HG02981 (cell line): Measurements from ENCODE around the gene DOCK4.
"Not testable (repeated sequence)": the region's sequence is repeated elsewhere in the genome, so short reads cannot be mapped to it uniquely, and the experiment has no call there.

Source experiments
- ATAC-seq: cut with Tn5 transposase; IDR thresholded peaks from one replicate; pipeline ENCODE4 v1.9.1; 2021; ENCODE audit warnings: mild to moderate bottlenecking, moderate library complexity; ENCODE audit not compliant: unreplicated experiment

Gene DOCK4

GRCh38 chr7:112137141-112138101, 68.8 kb downstream of the DOCK4 start:
- no peak for ATAC-seq

DNA sequence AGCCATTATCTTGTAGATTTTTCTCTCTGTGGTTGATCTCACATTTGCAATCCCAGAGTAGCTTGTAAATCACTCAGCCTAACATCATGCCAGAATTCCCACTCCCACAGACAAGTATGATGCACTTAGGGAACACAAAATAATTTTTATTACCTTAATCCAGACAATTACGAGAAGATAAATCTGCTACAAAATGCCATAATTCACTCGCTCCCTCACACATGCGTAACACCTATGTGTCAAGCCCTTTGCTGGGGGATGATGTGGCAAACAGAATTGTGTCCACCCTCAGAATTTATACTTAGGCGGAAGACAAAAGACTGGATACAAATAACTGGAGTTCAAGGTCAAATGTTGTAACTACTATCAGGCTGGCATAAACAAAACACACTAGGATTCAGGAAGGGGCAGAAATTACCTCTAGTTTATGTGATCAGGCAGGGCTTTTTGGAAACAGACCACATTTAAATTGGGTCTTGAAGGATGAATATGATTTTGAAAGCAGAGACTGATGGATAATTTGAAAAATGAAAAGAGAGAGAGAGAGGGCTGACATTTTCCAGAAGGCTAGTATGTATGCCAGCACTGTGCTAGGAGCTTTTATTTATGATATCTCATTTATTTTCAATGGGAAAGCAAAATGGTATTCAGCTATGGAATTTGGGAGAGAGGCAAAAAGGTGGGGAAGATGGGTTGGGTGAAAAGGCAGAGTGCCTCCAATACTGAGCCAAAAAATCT, 69.8 kb downstream of the DOCK4 start:
- ATAC-seq, result no peak

GRCh38 chr7:112135815-112136214, 70.4 kb downstream of the DOCK4 start:
- no peak for ATAC-seq

DNA sequence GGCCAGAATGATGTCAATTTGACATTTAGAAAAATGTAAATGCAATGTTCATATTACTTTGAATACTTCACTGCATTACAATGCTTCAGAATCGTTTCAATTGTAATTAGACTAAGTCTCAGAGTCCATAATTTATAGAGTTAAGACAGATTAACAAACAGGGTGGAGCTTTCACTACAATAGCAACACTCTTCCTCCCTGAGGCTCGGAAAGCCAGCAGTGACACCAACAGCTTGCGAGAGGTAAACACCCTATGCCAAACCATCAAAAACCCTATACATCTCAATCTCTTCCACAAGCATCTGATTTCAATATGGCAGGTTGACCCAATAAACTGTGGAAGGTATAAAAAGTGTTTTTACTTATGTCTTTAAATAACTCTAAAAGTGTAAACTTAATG, 72.2 kb downstream of the DOCK4 start:
- ATAC-seq, result no peak

DNA sequence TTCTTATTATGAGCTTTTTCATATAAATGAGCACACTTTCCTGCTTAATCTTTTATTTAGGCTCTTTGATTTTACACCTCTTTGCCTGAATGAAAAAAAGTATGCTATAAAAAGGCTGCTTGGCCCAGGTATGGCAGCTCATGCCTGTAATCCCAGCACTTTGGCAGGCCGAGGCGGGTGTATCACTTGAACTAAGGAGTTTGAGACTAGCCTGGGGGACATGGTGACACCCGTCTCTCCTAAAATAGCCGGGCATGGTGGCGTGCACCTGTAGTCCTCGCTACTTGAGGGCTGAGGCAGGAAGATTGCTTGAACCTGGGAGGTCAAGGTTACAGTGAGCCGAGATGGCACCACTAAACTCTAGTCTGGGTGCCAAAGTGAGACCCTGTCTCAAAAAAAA, 72.9 kb downstream of the DOCK4 start:
- ATAC-seq, result no peak

- no peak for ATAC-seq
These were observed 74.0 kb downstream of the DOCK4 start for GRCh38 chr7:112132051-112132694.

DNA sequence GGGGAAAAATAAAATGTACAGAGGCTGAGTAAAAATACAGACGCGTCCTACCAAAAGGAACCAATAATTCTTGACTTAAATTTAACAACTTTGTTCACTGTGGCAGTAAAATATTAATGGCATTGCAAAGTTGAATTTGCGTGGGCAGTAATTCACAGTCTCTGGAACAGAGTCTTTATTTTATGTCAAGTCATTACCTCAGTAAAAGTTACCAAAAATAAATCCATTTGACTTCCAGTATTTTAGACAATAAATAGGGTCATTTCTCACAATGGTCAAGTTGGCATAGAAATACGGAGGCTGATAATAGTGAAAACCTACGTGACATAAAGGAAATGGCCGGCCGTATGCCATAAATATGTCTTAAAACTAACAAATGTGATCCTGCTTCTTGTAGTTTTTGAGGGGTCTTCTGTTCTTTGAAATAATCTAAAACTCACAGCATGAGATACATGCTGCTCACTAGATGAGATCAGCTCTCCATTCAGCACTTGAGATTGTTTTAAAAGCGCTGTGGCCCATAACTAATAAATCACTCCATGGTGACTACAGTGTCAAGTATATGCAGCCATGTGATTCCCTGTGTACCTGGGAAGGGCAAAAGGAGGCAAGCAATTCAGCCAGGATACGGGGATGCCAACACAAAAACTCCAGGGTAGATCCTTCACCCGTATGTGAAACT, 75.3 kb downstream of the DOCK4 start:
- no peak for ATAC-seq

DNA sequence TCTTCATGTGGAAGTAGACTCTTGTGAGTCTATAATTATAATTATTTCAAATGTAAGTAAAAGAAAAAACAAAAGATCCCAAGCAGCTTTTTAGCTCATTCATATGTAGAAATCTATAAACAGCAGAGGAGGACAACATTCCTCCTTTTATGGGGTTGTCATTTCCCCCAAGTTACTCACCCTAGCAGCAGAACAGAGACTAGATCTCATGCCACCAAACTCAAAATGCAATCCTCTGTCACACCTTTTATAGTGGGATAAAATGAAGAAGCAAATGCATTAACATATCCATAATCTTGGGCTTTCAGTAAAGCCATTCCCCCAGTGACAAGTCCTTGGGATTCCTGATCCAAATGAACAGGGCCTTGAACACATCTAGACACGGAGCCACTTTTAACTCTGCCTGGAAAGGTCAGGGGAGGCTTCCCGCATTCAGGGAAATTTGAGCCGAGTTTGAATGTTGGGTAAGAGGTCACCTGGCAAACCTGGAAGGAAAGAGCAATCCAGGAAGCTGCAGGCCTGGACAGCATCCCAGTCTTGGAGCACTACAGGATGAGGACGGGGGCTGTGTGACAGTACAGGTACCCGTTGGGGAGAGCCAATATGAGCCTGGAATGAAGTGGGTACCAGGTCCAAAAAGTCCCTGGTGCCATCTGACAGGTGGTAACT, 76.4 kb downstream of the DOCK4 start:
- ATAC-seq, result no peak

DNA sequence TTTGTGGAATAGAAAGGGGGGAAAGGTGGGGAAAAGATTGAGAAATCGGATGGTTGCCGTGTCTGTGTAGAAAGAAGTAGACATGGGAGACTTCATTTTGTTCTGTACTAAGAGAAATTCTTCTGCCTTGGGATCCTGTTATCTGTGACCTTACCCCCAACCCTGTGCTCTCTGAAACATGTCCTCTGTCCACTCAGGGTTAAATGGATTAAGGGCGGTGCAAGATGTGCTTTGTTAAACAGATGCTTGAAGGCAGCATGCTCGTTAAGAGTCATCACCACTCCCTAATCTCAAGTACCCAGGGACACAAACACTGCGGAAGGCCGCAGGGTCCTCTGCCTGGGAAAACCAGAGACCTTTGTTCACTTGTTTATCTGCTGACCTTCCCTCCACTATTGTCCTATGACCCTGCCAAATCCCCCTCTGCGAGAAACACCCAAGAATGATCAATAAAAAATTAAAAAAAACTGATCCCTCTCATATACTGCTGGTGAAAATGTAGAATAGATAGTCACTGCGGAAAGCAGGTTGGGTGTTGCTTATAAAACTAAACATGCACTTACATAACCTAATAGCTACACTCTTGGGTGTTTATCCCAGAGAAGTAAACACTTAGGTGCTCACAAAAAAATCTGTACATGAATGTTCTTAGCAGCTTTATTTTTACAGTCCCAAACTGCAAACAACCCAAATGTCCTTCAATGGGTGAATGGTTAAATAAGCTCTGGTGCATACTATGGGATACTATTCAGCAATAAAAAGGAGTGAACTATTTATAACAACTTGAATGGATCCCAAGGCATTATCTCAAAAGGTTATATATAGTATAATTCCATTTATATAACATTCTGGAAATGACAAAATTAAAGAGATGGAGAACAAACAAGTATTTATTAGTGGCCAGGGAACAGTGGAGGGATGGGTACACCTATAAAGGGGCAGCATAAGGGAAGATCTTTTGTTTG, 77.5 kb downstream of the DOCK4 start:
- ATAC-seq, result not testable (repeated sequence)

DNA sequence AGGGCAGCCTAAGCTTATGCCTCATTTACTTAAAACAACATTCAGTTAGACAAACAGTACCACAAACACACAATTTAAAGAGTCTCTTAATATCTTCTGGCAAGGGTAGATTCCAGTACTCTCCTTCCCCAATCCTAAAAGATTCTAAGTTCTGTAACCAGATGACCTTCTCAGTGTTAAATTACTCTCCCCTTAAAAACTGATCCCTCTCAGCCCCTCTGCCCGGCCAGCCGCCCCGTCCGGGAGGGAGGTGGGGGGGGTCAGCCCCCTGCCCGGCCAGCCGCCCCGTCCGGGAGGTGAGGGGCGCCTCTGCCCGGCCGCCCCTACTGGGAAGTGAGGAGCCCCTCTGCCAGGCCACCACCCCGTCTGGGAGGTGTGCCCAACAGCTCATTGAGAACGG, 78.2 kb downstream of the DOCK4 start:
- ATAC-seq, result not testable (repeated sequence)

- ATAC-seq, result no peak
These were observed 80.9 kb downstream of the DOCK4 start for GRCh38 chr7:112125250-112125649.

DNA sequence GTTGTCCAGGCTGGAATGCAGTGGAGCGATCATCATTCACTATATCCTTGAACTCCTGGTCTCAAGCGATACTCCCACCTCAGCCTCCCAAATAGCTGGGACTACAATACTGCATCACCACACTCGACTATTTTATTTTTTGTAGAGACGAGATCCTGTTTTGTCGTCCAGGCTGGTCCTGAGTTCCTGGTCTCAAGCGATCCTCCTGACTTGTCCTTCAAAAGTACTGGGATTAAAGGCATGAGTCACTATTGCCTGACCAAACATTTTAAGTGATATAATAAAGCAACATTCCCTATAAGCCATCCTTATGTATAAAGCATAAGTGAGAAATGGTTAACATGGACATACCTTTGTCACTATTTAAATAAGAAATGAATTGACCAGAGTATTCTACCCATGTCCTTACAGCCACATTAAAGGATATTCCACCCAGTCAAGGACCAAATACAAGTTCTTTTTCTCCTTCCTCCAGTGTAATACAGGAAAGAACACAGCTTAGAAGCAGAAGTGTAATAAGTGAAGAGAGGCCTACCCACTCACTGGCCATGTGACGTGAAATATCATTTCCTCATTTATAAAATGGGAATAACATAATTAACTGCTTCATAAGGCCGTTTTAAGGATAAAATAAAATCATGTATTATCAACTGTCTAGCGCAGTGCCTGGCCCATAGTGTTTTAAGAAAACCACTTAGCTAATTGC, 82.0 kb downstream of the DOCK4 start:
- no peak for ATAC-seq

GRCh38 chr7:112122798-112123197, 83.4 kb downstream of the DOCK4 start:
- no peak for ATAC-seq

- ATAC-seq, result peak; percentile 68
These were observed 84.1 kb downstream of the DOCK4 start for GRCh38 chr7:112122144-112122543.

GRCh38 chr7:112121318-112121717, 84.9 kb downstream of the DOCK4 start:
- ATAC-seq, result no peak

GRCh38 chr7:112120696-112121217, 85.4 kb downstream of the DOCK4 start:
- ATAC-seq, result peak; percentile 84

DNA sequence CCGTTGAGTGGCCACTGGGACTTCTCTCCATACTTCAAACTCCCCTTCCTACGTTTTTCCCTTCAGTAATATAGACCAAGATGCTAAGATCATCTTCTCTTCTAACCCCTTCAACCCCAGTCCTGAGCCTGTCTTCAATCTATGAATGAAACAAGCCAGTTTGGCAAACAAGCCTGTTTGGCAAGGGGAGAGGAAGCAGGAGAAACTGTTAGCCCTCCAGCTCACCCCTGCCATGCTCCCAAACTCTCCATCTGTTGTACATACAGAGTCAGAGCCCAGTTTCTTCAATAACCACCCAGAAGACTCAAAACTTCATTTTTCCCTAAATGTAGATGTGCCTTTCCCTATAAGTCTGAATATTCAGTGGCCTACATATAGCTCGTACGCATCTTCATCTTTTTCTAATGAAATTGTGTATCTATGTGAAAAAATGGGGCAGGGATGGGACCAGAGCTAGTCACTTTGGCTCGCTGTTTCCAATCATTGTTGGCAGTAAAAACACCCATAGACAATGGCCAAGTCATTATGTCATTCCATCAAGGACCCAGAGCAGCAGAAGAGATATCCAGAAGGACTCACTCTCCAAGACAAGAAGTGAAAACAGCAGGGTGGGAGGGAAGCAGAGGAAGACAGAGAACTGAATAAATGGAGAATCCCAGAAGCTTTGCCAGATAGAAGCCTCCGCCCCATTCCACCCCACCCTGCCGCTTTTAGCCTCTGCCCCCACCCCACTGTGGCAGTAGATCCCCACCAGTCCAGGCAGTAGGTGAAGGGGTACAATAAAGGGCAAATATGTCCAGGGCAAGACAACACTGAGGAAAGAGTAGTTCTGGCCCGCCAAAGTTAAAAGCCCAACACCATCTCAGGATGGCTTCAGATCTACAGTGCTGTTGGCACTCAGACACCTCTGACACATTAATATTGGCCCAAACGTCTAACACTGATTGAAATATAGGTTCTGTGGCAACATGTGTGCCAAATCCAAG, 87.3 kb downstream of the DOCK4 start:
- ATAC-seq, result no peak
